ENCODE results near the gene KCNA5.

GRCh38 chr12:5073853-5074252 lies 30.2 kb downstream of the KCNA5 start:
- TF ChIP-seq, protein P1, sequence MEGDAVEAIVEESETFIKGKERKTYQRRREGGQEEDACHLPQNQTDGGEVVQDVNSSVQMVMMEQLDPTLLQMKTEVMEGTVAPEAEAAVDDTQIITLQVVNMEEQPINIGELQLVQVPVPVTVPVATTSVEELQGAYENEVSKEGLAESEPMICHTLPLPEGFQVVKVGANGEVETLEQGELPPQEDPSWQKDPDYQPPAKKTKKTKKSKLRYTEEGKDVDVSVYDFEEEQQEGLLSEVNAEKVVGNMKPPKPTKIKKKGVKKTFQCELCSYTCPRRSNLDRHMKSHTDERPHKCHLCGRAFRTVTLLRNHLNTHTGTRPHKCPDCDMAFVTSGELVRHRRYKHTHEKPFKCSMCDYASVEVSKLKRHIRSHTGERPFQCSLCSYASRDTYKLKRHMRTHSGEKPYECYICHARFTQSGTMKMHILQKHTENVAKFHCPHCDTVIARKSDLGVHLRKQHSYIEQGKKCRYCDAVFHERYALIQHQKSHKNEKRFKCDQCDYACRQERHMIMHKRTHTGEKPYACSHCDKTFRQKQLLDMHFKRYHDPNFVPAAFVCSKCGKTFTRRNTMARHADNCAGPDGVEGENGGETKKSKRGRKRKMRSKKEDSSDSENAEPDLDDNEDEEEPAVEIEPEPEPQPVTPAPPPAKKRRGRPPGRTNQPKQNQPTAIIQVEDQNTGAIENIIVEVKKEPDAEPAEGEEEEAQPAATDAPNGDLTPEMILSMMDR (IDR thresholded peaks at IDR 0.05), result no peak
- TF ChIP-seq EP300 (IDR thresholded peaks at IDR 0.05), result no peak
- TF ChIP-seq POLR2A (IDR thresholded peaks at IDR 0.05), result no peak
- TF ChIP-seq POLR2AphosphoS5 (IDR thresholded peaks at IDR 0.05), result no peak
